Thoracic aorta (tissue), 2 donors: ENCODE measurements around the gene GNA14. TPM values are rescaled to one million over a fixed set of nuclear protein-coding genes. Genes with fewer than 3 reads are reported as not detected.
"Not testable (repeated sequence)": the region's sequence is repeated elsewhere in the genome, so short reads cannot be mapped to it uniquely, and the experiment has no call there.

Experiments
- ATAC-seq: fragments of 150-250 bp; one replicate; pipeline ENCODE4 v1.8.0; 2017; ENCODE audit warnings: low read depth; ENCODE audit not compliant: insufficient number of reproducible peaks, low FRiP score
- DNase-seq: peaks from one replicate; pipeline ENCODE4 v3.0.0-alpha.2; 2020; ENCODE audit warnings: low spot score
- H3K27ac ChIP-seq, 2 donors: fragments of 200-600 bp; sonication (generic); 1 replicate in 1 of 2; 2 replicates in 1 of 2; pipeline ENCODE4 v1.5.1; 2016; ENCODE audit warnings: mild to moderate bottlenecking in 2 of 2, moderate library complexity in 2 of 2
- H3K27me3 ChIP-seq: fragments of 200-600 bp; sonication (generic); replicated peaks from 2 replicates; pipeline ENCODE4 v1.6.0; 2016; ENCODE audit warnings: mild to moderate bottlenecking; ENCODE audit not compliant: insufficient read depth
- H3K36me3 ChIP-seq: fragments of 200-600 bp; sonication (generic); one replicate; pipeline ENCODE4 v1.5.1; 2016
- H3K4me1 ChIP-seq, 2 donors: fragments of 200-600 bp; sonication (generic); 1 replicate in 1 of 2; 2 replicates in 1 of 2; pipeline versions ENCODE4 v1.5.1 to v1.6.0; 2016; ENCODE audit warnings: low read depth in 2 of 2, mild to moderate bottlenecking in 1 of 2; ENCODE audit not compliant: control insufficient read depth in 1 of 2
- H3K4me3 ChIP-seq: fragments of 200-600 bp; sonication (generic); 2 replicates; pipeline ENCODE4 v1.5.1; 2016; ENCODE audit warnings: mild to moderate bottlenecking
- H3K9me3 ChIP-seq: fragments of 200-600 bp; sonication (generic); 2 replicates; pipeline ENCODE4 v1.5.1; 2016
- total RNA-seq, 2 donors: library from RNA; depleted of rRNA; stranded (reverse); fragments of >200 nt; gene quantifications; one replicate each; pipeline versions ENCODE4 v1.1.0 to v1.2.3, GENCODE V29; 2016
- TF ChIP-seq, protein P1 (sequence below): fragments of 200-600 bp; sonication (generic); IDR thresholded peaks from one replicate; pipeline ENCODE4 v1.5.1; 2019; ENCODE audit warnings: antibody characterized with exemption

Gene GNA14
- 1 to 10 TPM; 5.8 to 8.4 TPM for total RNA-seq

- Histone ChIP-seq H3K27me3 (no peaks in the 10 kb centered on the region), H3K9me3 (no peaks in the 10 kb centered on the region), H3K4me1 (peaks cover 3 to 18% of the 10 kb centered on the region in 2 donors), H3K4me3 (peak within 1 kb of the TSS; percentile 68), H3K36me3 (no peaks in the 10 kb centered on the region), H3K27ac (no peak within 1 kb of the TSS)
- TF ChIP-seq, protein P1, sequence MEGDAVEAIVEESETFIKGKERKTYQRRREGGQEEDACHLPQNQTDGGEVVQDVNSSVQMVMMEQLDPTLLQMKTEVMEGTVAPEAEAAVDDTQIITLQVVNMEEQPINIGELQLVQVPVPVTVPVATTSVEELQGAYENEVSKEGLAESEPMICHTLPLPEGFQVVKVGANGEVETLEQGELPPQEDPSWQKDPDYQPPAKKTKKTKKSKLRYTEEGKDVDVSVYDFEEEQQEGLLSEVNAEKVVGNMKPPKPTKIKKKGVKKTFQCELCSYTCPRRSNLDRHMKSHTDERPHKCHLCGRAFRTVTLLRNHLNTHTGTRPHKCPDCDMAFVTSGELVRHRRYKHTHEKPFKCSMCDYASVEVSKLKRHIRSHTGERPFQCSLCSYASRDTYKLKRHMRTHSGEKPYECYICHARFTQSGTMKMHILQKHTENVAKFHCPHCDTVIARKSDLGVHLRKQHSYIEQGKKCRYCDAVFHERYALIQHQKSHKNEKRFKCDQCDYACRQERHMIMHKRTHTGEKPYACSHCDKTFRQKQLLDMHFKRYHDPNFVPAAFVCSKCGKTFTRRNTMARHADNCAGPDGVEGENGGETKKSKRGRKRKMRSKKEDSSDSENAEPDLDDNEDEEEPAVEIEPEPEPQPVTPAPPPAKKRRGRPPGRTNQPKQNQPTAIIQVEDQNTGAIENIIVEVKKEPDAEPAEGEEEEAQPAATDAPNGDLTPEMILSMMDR = no peak
- DNase-seq = no peak
- peak; percentile 32 for ATAC-seq
Observed at GRCh38 chr9:77648234-77649108, at the start of gene GNA14. GNA14 (minus strand) TSS chr9:77648322; CDS start chr9:77647793, 529 bp downstream.

- Histone ChIP-seq H3K4me3 (no peak overlapping the region), H3K27me3 (no peaks in the 10 kb centered on the region), H3K27ac (no peak overlapping the region), H3K4me1 (no peaks in the 10 kb centered on the region), H3K36me3 (no peaks in the 10 kb centered on the region), H3K9me3 (no peaks in the 10 kb centered on the region)
- no peak for DNase-seq
- ATAC-seq = no peak
- TF ChIP-seq, protein P1 = no peak
Observed at GRCh38 chr9:77697238-77697984, 49.3 kb upstream of the GNA14 start.

DNA sequence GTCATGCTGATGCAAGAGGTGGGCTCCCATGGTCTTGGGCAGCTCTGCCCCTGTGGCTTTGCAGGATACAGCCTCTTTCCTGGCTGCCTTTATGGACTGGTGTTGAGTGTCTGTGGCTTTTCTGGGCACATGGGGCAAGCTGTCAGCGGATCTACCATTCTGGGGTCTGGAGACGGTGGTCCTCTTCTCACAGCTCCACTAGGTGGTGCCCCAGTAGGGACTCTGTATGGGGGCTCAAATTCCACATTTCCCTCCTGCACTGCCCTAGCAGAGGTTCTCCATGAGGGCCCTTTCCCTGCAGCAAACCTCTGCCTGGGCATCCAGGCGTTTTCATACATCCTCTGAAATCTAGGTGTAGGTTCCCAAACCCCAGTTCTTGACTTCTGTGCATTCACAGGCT is 42.6 kb upstream of the GNA14 start:
- H3K27ac ChIP-seq, H3K36me3 ChIP-seq, ATAC-seq, H3K4me3 ChIP-seq, H3K9me3 ChIP-seq, H3K27me3 ChIP-seq, DNase-seq, H3K4me1 ChIP-seq: not testable (repeated sequence)

GRCh38 chr9:77690119-77690518 is 42.0 kb upstream of the GNA14 start:
- H3K4me3 ChIP-seq, H3K4me1 ChIP-seq: not testable (repeated sequence)

DNA sequence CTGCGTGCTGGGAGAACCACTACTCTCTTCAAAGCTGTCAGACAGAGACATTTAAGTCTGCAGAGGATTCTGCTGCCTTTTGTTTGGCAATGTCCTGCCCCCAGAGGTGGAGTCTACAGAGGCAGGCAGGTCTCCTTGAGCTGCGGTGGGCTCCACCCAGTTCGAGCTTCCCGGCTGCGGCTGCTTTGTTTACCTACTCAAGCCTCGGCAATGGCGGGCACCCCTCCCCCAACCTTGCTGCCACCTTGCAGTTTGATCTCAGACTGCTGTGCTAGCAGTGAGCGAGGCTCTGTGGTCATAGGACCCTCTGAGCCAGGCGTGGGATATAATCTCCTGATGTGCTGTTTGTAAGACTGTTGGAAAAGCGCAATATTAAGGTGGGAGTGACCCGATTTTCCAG is 39.6 kb upstream of the GNA14 start:
- H3K4me1 ChIP-seq, DNase-seq, ATAC-seq, H3K4me3 ChIP-seq, H3K9me3 ChIP-seq, H3K36me3 ChIP-seq, H3K27ac ChIP-seq, H3K27me3 ChIP-seq: not testable (repeated sequence)

More at GRCh38 chr9:77690119-77690518, 42.0 kb upstream of the GNA14 start:
- ATAC-seq, H3K36me3 ChIP-seq, DNase-seq, H3K27me3 ChIP-seq, H3K9me3 ChIP-seq, H3K27ac ChIP-seq: not testable (repeated sequence)

DNA sequence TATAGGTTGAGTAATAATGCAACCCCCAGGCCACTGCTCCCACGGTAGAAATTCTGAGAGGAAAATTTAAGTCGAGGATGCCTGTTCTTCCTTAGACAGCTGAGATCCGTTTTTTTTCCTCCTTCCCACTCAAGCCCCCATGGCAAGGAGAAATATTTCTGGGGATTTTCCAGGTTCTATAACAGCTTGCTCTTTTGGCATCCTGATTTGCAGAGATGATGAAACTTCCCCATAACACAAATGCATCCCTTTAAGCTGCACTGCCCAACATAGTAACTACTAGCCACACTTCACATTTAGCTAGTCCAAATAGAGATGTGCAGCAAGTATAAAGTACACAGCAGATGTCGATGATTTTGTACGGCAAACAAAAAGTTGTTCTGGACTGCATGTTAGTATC is 32.5 kb upstream of the GNA14 start:
- TF ChIP-seq, protein P1 = no peak
- no peak overlapping the region for H3K4me3 ChIP-seq
- no peaks in the 10 kb centered on the region for H3K4me1 ChIP-seq
- H3K9me3 ChIP-seq = no peaks in the 10 kb centered on the region
- no peaks in the 10 kb centered on the region for H3K36me3 ChIP-seq
- no peak overlapping the region for H3K27ac ChIP-seq
- no peak for ATAC-seq
- DNase-seq = no peak
- no peaks in the 10 kb centered on the region for H3K27me3 ChIP-seq
